G401.6 (cell line): ENCODE data around the gene OSBP.

Source experiments
- FAIRE-seq: peaks from 2 replicates; lab custom pipeline; 2012; peaks lifted over from hg19 to GRCh38; lab: Jason Lieb, UNC

The OSBP gene

GRCh38 chr11:59602432-59602831 is 13.1 kb downstream of the OSBP start:
- no peak for FAIRE-seq

DNA sequence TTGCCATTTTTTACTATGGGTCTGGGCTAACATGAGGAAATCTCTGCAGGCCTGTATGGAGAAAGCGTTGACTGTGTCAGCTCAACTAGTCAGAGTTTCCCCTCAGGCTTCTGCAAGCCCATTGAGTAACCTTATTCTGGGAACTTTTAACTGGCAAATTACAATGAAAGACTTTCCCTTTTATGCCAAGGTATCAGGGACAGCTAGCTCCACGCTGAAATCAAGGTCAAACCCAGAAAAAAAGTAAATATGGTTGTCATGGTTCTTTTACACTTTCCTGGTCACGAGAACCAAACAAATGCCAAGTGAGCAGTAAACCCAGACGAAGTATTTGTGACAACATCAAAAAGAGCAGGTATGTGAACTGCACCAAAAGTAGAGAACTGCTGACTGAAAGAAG is 13.8 kb downstream of the OSBP start:
- FAIRE-seq, result no peak

- no peak for FAIRE-seq
Observed at GRCh38 chr11:59600636-59601035, 14.9 kb downstream of the OSBP start.

DNA sequence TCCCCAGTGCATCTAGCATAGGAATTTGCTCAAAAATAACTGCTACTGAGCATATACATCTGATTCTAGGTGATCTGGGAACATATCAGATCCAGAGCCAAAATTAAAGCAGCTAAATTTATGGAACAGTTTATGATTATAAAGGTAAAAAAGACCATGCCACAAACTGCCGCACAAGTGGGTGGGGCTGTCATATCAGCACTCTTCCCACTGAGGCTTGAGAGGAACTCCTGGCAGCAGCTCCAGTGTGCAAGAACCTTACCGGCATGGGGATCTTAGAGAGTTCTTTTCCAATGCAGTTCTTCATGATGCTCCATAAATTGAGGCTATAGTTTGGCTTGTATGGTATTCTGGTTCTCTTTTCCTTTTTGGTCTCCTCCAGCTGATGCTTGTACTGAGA is 15.3 kb downstream of the OSBP start:
- no peak for FAIRE-seq

DNA sequence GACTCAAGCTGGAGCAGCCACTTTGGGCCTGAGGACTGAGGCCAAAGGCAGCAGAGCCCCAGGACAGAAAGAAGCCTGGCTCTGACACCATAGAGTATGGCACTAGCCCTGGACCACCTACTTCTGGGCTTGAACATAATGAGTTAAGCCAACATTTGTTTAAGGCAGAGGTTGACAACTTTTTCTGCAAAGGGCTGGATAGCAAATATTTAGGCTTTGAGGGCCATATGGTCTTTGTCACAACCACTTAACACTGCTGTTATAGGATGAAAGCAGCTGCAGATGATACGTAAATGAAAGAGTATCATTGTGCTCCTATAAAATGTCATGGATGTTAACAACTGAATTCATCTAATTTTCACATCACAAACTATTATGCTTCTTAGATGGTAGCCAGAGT is 16.6 kb downstream of the OSBP start:
- FAIRE-seq, result no peak

DNA sequence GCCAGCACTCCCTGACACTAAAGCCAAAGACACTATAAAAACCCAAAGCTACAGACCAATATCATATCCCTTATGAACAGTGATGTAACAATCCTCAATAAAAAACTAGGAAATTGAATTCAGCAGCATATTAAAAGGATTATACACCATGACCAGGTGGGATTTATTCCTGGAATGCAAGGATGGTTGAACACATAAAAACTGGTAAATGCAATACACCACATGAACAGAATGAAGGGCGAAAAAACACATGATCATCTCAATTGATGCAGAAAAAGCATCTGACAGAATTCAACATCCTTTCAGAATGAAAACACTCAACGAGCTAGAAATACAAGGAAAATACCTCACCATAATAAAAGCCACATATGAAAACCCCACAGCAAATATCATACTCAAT is 31.3 kb downstream of the OSBP start:
- no peak for FAIRE-seq

- no peak for FAIRE-seq
Observed at GRCh38 chr11:59582006-59582405, 33.6 kb downstream of the OSBP start.

GRCh38 chr11:59578369-59578768 is 37.2 kb downstream of the OSBP start:
- no peak for FAIRE-seq

DNA sequence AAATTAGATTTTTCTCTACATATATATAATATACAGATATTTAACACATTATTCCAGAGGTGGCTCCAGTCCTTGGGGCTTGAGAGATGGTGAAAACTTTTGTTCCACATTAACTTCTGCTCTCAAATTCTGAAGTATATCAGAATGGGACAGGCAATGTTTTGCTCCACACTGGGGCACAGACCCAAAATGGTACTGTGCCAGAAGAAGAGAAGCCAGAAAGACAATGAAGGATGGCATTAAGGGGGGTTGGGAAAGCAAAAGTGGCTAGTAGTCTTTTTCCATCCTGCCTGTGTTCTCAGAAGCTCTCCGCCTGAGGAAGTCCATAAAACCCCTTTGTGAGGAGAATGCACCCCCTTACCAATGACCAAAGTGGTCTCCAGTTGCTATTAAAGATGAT is 40.1 kb downstream of the OSBP start:
- no peak for FAIRE-seq

- peak; percentile 100 for FAIRE-seq
Observed at GRCh38 chr11:59574932-59575502, 40.6 kb downstream of the OSBP start.

- no peak for FAIRE-seq
Observed at GRCh38 chr11:59574467-59574866, 41.1 kb downstream of the OSBP start.

DNA sequence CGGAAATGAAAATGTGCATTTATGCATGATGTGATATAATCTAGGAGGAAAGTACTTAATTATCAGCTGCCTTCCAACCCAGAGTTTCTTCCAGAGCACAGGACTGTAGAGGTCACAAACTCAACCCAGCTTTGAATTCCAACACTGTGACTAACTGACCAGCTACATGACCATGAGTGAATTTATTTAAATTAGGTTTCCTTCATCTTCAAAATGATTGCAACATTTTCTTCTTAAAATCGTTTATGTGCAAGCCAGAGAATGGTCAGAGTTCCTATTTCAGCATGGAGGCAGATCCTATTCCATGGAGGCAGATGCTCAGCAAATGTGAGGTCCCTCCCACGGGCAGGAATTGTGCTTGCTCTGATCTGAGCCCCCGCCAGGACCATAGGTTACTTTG is 42.4 kb downstream of the OSBP start:
- FAIRE-seq, result peak; percentile 97

GRCh38 chr11:59572091-59572490 is 43.5 kb downstream of the OSBP start:
- no peak for FAIRE-seq

GRCh38 chr11:59562292-59562691 is 53.3 kb downstream of the OSBP start:
- FAIRE-seq, result no peak

DNA sequence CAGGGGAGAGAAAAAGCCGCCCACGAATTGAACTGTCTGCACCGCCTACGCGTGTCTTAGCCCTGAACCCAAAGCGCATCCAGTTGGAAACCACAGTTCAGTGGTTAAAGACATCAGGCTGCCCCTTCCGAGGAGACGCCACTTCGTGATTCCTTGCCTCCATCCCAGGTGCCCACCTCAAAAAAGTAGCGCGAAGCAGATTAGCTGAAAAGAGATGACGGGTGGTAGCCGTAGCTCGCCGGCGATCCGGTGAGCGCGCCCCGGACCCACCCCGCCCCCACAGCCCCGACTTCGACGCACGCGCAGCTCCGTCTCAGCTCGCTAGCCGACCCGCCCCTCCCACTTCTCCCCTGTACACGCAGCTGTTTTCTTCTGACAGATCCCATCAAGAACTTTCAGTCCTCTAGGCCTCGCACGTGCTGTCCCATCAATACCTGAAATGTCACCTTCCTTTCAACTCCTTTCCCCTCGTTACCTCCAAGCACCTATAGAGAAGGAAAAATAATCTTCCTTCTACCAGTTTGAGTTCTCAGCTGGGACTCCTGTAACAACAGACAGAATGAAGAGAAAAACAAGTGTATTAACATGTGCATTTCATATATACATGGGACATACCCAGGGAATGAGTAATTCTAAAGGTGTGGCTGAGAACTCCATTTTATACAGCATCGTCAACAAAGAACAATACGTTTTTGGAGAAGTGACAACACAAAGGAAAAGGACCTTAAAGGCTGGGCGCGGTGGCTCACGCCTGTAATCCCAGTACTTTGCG is 54.7 kb downstream of the OSBP start:
- FAIRE-seq, result no peak

DNA sequence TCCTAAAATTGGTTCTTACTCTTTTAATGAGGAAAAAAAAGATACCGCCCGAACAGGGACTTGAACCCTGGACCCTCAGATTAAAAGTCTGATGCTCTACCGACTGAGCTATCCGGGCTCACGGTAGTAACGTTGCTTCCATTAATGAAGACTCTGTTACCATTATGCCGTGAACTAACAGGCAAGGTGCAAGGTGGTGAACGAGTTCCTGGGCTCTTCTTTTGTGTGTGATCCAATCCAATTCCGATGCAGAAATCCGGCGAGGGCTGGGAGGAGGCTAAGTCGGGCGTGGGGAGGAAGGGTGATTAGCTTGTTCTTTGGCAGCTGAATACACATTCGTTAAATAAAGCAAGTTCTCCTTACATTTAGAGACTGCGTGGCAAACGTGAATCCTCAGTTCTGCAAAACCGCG is 55.3 kb downstream of the OSBP start:
- FAIRE-seq, result peak; percentile 6

- no peak for FAIRE-seq
Observed at GRCh38 chr11:59559886-59560285, 55.7 kb downstream of the OSBP start.

DNA sequence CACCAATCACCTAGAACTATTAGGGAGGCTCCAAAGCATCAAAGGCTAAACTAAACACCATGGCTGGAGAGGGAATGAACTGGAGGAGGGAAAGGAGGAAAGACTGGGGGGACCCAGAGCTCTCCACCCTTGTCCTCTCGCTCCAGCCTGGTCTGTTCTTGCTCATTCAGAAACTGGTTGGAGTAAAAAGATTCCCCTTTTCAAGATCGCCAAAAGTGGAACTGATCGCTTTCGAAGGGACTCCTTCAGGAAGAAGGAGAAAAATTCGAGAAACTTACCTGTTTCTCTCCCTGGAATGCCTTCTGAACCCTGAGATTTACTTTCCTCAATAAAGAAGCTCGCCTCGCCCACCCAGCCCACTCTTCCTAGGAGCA is 57.3 kb downstream of the OSBP start:
- FAIRE-seq, result no peak

DNA sequence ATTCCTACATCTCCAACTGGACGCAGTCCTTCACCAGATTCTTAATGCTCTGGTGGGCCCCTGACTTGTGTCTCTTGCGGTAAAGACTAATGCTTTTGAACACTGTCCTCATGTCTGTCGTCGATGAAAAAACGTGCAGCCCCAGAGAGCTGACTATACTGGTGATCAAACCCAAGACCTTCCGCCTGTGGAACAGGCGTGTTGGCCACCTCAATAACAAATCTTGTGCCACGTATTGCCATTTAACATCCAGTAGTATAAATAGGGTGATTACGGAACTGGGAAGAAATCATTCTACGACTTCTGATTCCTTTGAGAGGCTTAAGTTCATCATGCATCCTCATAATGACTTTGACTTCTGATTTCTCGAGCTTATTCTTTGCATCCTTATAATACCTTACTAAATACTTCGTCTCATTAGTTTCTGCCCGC is 58.6 kb downstream of the OSBP start:
- no peak for FAIRE-seq

DNA sequence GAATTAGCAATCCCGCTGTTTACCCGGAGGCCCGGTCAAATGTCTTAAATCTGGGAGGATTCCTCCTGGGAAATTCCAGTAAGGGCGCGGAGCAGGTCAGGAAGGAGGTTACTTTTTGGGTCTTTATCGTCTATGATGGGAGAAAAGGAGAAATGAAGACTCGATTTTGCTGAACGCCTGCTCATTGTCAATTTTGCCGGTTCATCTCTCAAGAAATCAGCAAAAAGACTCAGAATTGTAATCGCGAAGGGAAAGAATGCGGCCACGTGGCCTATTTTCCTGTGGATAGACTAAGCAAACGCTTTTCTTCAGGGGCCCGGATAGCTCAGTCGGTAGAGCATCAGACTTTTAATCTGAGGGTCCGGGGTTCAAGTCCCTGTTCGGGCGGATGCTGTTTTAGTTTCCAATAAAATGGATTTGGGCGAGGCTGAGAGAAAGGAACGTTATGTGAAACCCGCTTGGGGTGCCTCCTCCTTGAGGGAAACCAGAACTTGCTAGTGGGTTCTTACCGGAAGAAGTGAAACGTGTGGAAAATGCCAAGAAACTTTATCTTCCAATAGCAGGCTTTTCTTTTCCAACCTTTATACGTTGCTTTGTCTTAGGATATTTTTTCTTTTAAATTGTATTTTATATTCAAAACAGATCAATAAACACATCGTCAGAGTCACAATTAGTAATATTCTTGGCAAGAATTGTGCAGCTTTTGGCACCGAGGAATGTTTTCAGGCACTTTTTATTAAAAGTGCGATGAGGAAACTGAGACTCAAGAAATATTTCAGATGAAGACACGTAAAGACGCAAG is 59.3 kb downstream of the OSBP start:
- peak; percentile 95 for FAIRE-seq

GRCh38 chr11:59555601-59556114 is 59.9 kb downstream of the OSBP start:
- no peak for FAIRE-seq

GRCh38 chr11:59553323-59553722 is 62.3 kb downstream of the OSBP start:
- no peak for FAIRE-seq

DNA sequence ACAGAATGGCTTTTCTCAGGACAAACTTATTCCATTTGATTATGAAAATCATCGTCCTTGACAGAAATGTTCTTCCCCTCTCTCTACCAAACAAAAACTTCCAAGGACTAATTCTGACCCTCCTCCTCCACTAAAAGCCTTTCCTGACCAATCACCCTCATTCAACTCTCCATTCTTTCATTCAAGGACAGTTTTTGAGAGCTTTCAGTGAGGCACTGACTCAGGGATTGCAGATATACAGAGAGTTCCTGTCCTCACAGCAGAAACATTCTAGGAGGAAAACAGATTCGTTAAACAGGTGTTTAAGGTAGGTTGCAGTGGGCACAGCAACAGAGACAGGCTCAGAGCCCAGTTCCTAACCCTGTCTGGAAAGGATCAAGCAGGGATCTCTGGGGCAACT is 62.7 kb downstream of the OSBP start:
- FAIRE-seq, result no peak
